Airway epithelial cell (primary cell): ENCODE measurements around the gene KLHL7. TPM values are rescaled to one million over a fixed set of nuclear protein-coding genes. Genes with fewer than 3 reads are reported as not detected.

Experiments
- total RNA-seq: library from RNA; depleted of rRNA; stranded (reverse); fragments of >200 nt; gene quantifications from 2 replicates; pipeline ENCODE4 v1.2.3, GENCODE V29; 2015

Gene KLHL7
- 22.6 and 30.0 TPM in 2 replicates for total RNA-seq

GRCh38 chr7:23105644-23106056 lies at the start of gene KLHL7:
Gene KLHL7 (plus strand): TSS chr7:23105785. CDS start chr7:23106027, 242 bp downstream.

GRCh38 chr7:23181684-23182553 lies 76.3 kb downstream of the KLHL7 start, which contains the start of gene NUP42:
Gene NUP42 (plus strand): TSS chr7:23182048. CDS start chr7:23182086, 38 bp downstream.

Other genes with a start within 250 kb of the KLHL7 start
- gene HYCC1, start 91.7 kb upstream of the KLHL7 start, total RNA-seq = 32.0 and 37.4 TPM in 2 replicates
- 18.1 and 30.0 TPM in 2 replicates for gene NUP42, start 76.3 kb downstream of the KLHL7 start, total RNA-seq
- gene GPNMB, start 141.0 kb downstream of the KLHL7 start, total RNA-seq = 0.98 and 1.4 TPM in 2 replicates
- 57.6 and 72.8 TPM in 2 replicates for gene MALSU1, start 193.6 kb downstream of the KLHL7 start, total RNA-seq